HCT116 (cell line): ENCODE data around the gene ZNF839. TPM values are rescaled to one million over a fixed set of nuclear protein-coding genes. Genes with fewer than 3 reads are reported as not detected.

Experiments
- ATAC-seq: fragments of 200-7000 bp; cut with Tn5 transposase; 2 replicates; pipeline ENCODE4 v1.9.1; 2020; ENCODE audit warnings: mild to moderate bottlenecking, moderate library complexity
- BruUV-seq: library from RNA; stranded (reverse); fragments of 400-500 nt; replicated peaks from 2 replicates; lab custom pipeline; 2021; lab: Mats Ljungman, UMichigan
- CTCF ChIA-PET: fragments of 300-600 bp; sonication (Branson Sonifier 250); formaldehyde crosslinking; loops from one replicate; lab custom pipeline; 2021; ENCODE audit warnings: antibody characterized with exemption; lab: Charles Lee
- POLR2A ChIA-PET: fragments of 300-600, 350-600 bp; sonication (Branson Sonifier 250); formaldehyde crosslinking; loops from one replicate; lab custom pipeline; 2021; ENCODE audit warnings: antibody characterized with exemption; lab: Charles Lee
- RAD21 ChIA-PET, 2 experiments: fragments of 300-600 bp; sonication (Branson Sonifier 250); formaldehyde crosslinking; loops; one replicate each; lab custom pipeline; 2023; ENCODE audit warnings: low total read pairs in 2 of 2; ENCODE audit not compliant: uncharacterized antibody in 2 of 2, unreplicated experiment in 2 of 2, low non-redundant PET in 1 of 2; lab: Charles Lee
- DNase-seq: peaks from one replicate; pipeline ENCODE4 v3.0.0-alpha.2; 2010; ENCODE audit warnings: low read depth, low spot score
- H2AFZ ChIP-seq: fragments of 200-600 bp; shearing (Covaris generic), sonication (generic); 2 replicates; pipeline ENCODE4 v1.6.1; 2017; ENCODE audit warnings: low read depth, mixed run types, mixed read lengths, antibody characterized with exemption, low read length; ENCODE audit not compliant: poor library complexity, severe bottlenecking
- H3K27ac ChIP-seq: 2 replicates; pipeline ENCODE4 v1.5.1; 2012; ENCODE audit warnings: low read depth, low read length
- H3K27me3 ChIP-seq: fragments of 200-600 bp; sonication (generic); 2 replicates; pipeline ENCODE4 v1.6.1; 2016; ENCODE audit warnings: mixed run types, low read length, mixed read lengths; ENCODE audit not compliant: insufficient read depth
- H3K36me3 ChIP-seq, 2 experiments: fragments of 200-500 bp in 1 of 2; fragments of 200-600 bp in 1 of 2; sonication (Bioruptor generic) in 1 of 2; sonication (generic) in 1 of 2; 2 replicates each; pipeline versions ENCODE4 v1.5.1 to v1.6.1; 2014 to 2016; ENCODE audit warnings: low read length in 2 of 2, inconsistent platforms in 1 of 2, mixed read lengths in 1 of 2, mixed run types in 1 of 2; ENCODE audit not compliant: insufficient read depth in 2 of 2, control insufficient read depth in 1 of 2
- H3K4me1 ChIP-seq, 2 experiments: fragments of 200-600 bp in 1 of 2; sonication (generic) in 1 of 2; 2 replicates each; pipeline versions ENCODE4 v1.5.1 to v1.6.1; 2012 to 2017; ENCODE audit warnings: low read length in 2 of 2, inconsistent platforms in 1 of 2, mild to moderate bottlenecking in 1 of 2, mixed read lengths in 1 of 2, mixed run types in 1 of 2, moderate library complexity in 1 of 2; ENCODE audit not compliant: insufficient read depth in 2 of 2, control insufficient read depth in 1 of 2
- H3K4me2 ChIP-seq: fragments of 200-600 bp; sonication (generic); 2 replicates; pipeline ENCODE4 v1.6.1; 2017; ENCODE audit warnings: mixed run types, low read length, mixed read lengths
- H3K4me3 ChIP-seq, 2 experiments: fragments of 200-600 bp in 1 of 2; sonication (generic) in 1 of 2; replicated peaks in 1 of 2; 2 replicates each; pipeline ENCODE4 v1.5.1; 2011 to 2016; ENCODE audit warnings: low read length in 2 of 2, control low read depth in 1 of 2, low read depth in 1 of 2, mild to moderate bottlenecking in 1 of 2, mixed read lengths in 1 of 2, mixed run types in 1 of 2
- H3K79me2 ChIP-seq: fragments of 200-600 bp; sonication (generic); 2 replicates; pipeline ENCODE4 v1.6.1; 2017; ENCODE audit warnings: mild to moderate bottlenecking, mixed run types, low read length, moderate library complexity, mixed read lengths; ENCODE audit not compliant: insufficient read depth
- H3K9ac ChIP-seq: fragments of 200-600 bp; sonication (generic); 2 replicates; pipeline ENCODE4 v1.6.1; 2016; ENCODE audit warnings: low read length, mixed read lengths
- H3K9me2 ChIP-seq: fragments of 200-600 bp; sonication (generic), shearing (Covaris generic); 2 replicates; pipeline ENCODE4 v1.6.1; 2017; ENCODE audit warnings: mixed run types, mild to moderate bottlenecking, moderate library complexity; ENCODE audit not compliant: insufficient read depth
- H3K9me3 ChIP-seq, 2 experiments: fragments of 200-500 bp in 1 of 2; fragments of 200-600 bp in 1 of 2; sonication (Bioruptor generic) in 1 of 2; sonication (generic) in 1 of 2; 2 replicates each; pipeline ENCODE4 v1.6.1; 2014 to 2017; ENCODE audit warnings: low read length in 2 of 2, mixed read lengths in 2 of 2, inconsistent platforms in 1 of 2, low read depth in 1 of 2, mild to moderate bottlenecking in 1 of 2, mixed run types in 1 of 2, moderate library complexity in 1 of 2; ENCODE audit not compliant: control insufficient read depth in 1 of 2, insufficient read depth in 1 of 2
- H4K20me1 ChIP-seq: fragments of 200-600 bp; sonication (generic), shearing (Covaris generic); 2 replicates; pipeline ENCODE4 v1.6.1; 2017; ENCODE audit warnings: mixed run types, mild to moderate bottlenecking, moderate library complexity; ENCODE audit not compliant: insufficient read depth
- CBX3 ChIP-seq: IDR thresholded peaks from 2 replicates; pipeline ENCODE4 v1.6.1; 2012; ENCODE audit warnings: low read depth
- EGR1 ChIP-seq: IDR thresholded peaks from 2 replicates; pipeline ENCODE4 v1.6.1; 2012; ENCODE audit warnings: low read depth
- ELF1 ChIP-seq: IDR thresholded peaks from 2 replicates; pipeline ENCODE4 v1.6.1; 2012; ENCODE audit warnings: low read depth, borderline replicate concordance
- EZH2phosphoT487 ChIP-seq: fragments of 200-600 bp; IDR thresholded peaks from 2 replicates; pipeline ENCODE4 v1.6.1; 2018; ENCODE audit warnings: antibody characterized with exemption, borderline replicate concordance
- FOSL1 ChIP-seq: IDR thresholded peaks from 2 replicates; pipeline ENCODE4 v1.6.1; 2012; ENCODE audit warnings: low read depth
- JUND ChIP-seq: IDR thresholded peaks from 2 replicates; pipeline ENCODE4 v1.6.1; 2012
- POLR2A ChIP-seq: IDR thresholded peaks from 2 replicates; pipeline ENCODE4 v1.7.0; 2011; ENCODE audit warnings: borderline replicate concordance; ENCODE audit not compliant: insufficient read depth, insufficient read length; ENCODE audit errors: extremely low read depth
- POLR2AphosphoS5 ChIP-seq: IDR thresholded peaks from 2 replicates; pipeline ENCODE4 v1.6.1; 2011; ENCODE audit warnings: mild to moderate bottlenecking, low read depth, low read length, moderate library complexity
- RAD21 ChIP-seq: IDR thresholded peaks from 2 replicates; pipeline ENCODE4 v1.6.1; 2012; ENCODE audit warnings: low read depth, mild to moderate bottlenecking
- REST ChIP-seq: IDR thresholded peaks from 2 replicates; pipeline ENCODE4 v1.6.1; 2012; ENCODE audit warnings: low read depth
- SIN3A ChIP-seq: IDR thresholded peaks from 2 replicates; pipeline ENCODE4 v1.6.1; 2012; ENCODE audit warnings: low read depth
- SP1 ChIP-seq: IDR thresholded peaks from 2 replicates; pipeline ENCODE4 v1.6.1; 2012; ENCODE audit warnings: low read depth
- SRF ChIP-seq: IDR thresholded peaks from 2 replicates; pipeline ENCODE4 v1.6.1; 2012; ENCODE audit warnings: low read depth
- TCF7L2 ChIP-seq: IDR thresholded peaks from 2 replicates; pipeline ENCODE4 v1.7.0; 2011; ENCODE audit warnings: borderline replicate concordance, inconsistent platforms; ENCODE audit not compliant: insufficient read depth, insufficient read length; ENCODE audit errors: extremely low read depth
- YY1 ChIP-seq: IDR thresholded peaks from 2 replicates; pipeline ENCODE4 v1.6.1; 2011; ENCODE audit warnings: low read length, low read depth, moderate library complexity, mild to moderate bottlenecking; ENCODE audit not compliant: insufficient replicate concordance; ENCODE audit errors: extremely low read depth
- ZBTB33 ChIP-seq: IDR thresholded peaks from 2 replicates; pipeline ENCODE4 v1.6.1; 2011; ENCODE audit warnings: mild to moderate bottlenecking, low read length, moderate library complexity; ENCODE audit not compliant: insufficient replicate concordance; ENCODE audit errors: extremely low read depth
- ZFX ChIP-seq: fragments of 450-650 bp; IDR thresholded peaks from 2 replicates; pipeline ENCODE4 v1.6.1; 2017
- ZNF274 ChIP-seq: fragments of 200-500 bp; sonication (Bioruptor generic); IDR thresholded peaks from 2 replicates; pipeline ENCODE4 v1.6.1; 2014; ENCODE audit warnings: mild to moderate bottlenecking, low read depth, low read length, inconsistent platforms
- intact Hi-C: fragments of 100-400 bp; cut with micrococcal nuclease; formaldehyde crosslinking; loops from 2 replicates; pipeline ENCODE4 v1.10.0; 2022
- total RNA-seq: library from RNA; stranded (reverse); gene quantifications from one replicate; pipeline ENCODE4 v1.2.1, GENCODE V29; 2021; ENCODE audit not compliant: unreplicated experiment
- TF ChIP-seq, protein P1 (sequence below): IDR thresholded peaks from 2 replicates; pipeline ENCODE4 v1.6.1; 2012
- TF ChIP-seq, protein P2 (sequence below), 3 experiments: fragments of 200-600 bp in 1 of 3; sonication (generic) in 1 of 3; IDR thresholded peaks in 2 of 3; conservative IDR thresholded peaks in 1 of 3; 2 replicates each; pipeline ENCODE4 v1.5.1; 2012 to 2017; ENCODE audit warnings: low read depth in 2 of 3, low read length in 2 of 3, antibody characterized with exemption in 1 of 3, borderline replicate concordance in 1 of 3, control low read depth in 1 of 3, mild to moderate bottlenecking in 1 of 3, mixed read lengths in 1 of 3, mixed run types in 1 of 3, moderate library complexity in 1 of 3; ENCODE audit not compliant: insufficient read depth in 1 of 3

ZNF839 gene
- total RNA-seq, 1 experiment from 2014 or later = 17.7 TPM

GRCh38 chr14:102359341-102359740 is 39.8 kb downstream of the ZNF839 start:
- H3K9me3 ChIP-seq = no peaks in the 10 kb centered on the region
- H3K4me2 ChIP-seq = no peak overlapping the region
- H4K20me1 ChIP-seq = no peaks in the 10 kb centered on the region
- H3K4me1 ChIP-seq = peaks cover 10 to 15% of the 10 kb centered on the region in 2 experiments; a peak in 3 of 4 replicates
- TF ChIP-seq SRF (no peak), ZFX (no peak), EGR1 (no peak), TCF7L2 (no peak), RAD21 (no peak), REST (no peak), ELF1 (no peak), JUND (no peak), POLR2A (no peak), YY1 (no peak), ZBTB33 (no peak), SP1 (no peak), CBX3 (no peak), ZNF274 (no peak), FOSL1 (no peak), SIN3A (no peak), EZH2phosphoT487 (no peak), POLR2AphosphoS5 (no peak)
- TF ChIP-seq, protein P1, sequence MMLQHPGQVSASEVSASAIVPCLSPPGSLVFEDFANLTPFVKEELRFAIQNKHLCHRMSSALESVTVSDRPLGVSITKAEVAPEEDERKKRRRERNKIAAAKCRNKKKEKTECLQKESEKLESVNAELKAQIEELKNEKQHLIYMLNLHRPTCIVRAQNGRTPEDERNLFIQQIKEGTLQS = no peak
- TF ChIP-seq, protein P2, sequence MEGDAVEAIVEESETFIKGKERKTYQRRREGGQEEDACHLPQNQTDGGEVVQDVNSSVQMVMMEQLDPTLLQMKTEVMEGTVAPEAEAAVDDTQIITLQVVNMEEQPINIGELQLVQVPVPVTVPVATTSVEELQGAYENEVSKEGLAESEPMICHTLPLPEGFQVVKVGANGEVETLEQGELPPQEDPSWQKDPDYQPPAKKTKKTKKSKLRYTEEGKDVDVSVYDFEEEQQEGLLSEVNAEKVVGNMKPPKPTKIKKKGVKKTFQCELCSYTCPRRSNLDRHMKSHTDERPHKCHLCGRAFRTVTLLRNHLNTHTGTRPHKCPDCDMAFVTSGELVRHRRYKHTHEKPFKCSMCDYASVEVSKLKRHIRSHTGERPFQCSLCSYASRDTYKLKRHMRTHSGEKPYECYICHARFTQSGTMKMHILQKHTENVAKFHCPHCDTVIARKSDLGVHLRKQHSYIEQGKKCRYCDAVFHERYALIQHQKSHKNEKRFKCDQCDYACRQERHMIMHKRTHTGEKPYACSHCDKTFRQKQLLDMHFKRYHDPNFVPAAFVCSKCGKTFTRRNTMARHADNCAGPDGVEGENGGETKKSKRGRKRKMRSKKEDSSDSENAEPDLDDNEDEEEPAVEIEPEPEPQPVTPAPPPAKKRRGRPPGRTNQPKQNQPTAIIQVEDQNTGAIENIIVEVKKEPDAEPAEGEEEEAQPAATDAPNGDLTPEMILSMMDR (IDR thresholded peaks at IDR 0.05 in 2 of 3, conservative IDR thresholded peaks at IDR 0.05 in 1 of 3; ENCODE audit: borderline replicate concordance in 1 of 3, insufficient read depth in 1 of 3, low read depth in 2 of 3, low read length in 2 of 3) = no peak
- TF ChIP-seq, all 23 proteins: peak for 0
- no TSS peak for BruUV-seq
- no peaks in the 10 kb centered on the region for H3K9me2 ChIP-seq
- RAD21 ChIA-PET = no interaction called here
- H2AFZ ChIP-seq = no peak overlapping the region
- POLR2A ChIA-PET = no interaction called here
- H3K27me3 ChIP-seq = no peaks in the 10 kb centered on the region
- H3K9ac ChIP-seq = no peak overlapping the region
- no peak overlapping the region for H3K4me3 ChIP-seq
- H3K79me2 ChIP-seq = peaks cover 23% of the 10 kb centered on the region
- DNase-seq = no peak
- H3K27ac ChIP-seq = no peak overlapping the region
- no peak for ATAC-seq
- intact Hi-C loops = no loop called here
- H3K36me3 ChIP-seq = peaks cover 14 to 15% of the 10 kb centered on the region in 2 experiments; a peak in 3 of 4 replicates
- CTCF ChIA-PET = no interaction called here
